GM23248 (cell line): Measurements from ENCODE around the gene OVCH1. TPM values are rescaled to one million over a fixed set of nuclear protein-coding genes. Genes with fewer than 3 reads are reported as not detected.
A peak's percentile ranks its signal among the peaks of the same experiment; 100 is the strongest.

ENCODE experiments used
- DNase-seq: peaks from one replicate; pipeline ENCODE4 v3.0.0-alpha.2; 2015
- H2AFZ ChIP-seq: fragments of 200-600 bp; sonication (generic); 2 replicates; pipeline ENCODE4 v1.6.1; 2016; ENCODE audit warnings: antibody characterized with exemption
- H3F3A ChIP-seq: fragments of 200-600 bp; sonication (generic); 2 replicates; pipeline ENCODE4 v1.6.1; 2016; ENCODE audit warnings: mild to moderate bottlenecking, antibody characterized with exemption, mixed run types; ENCODE audit not compliant: insufficient read depth
- H3K27ac ChIP-seq: fragments of 200-600 bp; sonication (generic); 2 replicates; pipeline ENCODE4 v1.5.1; 2016; ENCODE audit warnings: mild to moderate bottlenecking
- H3K27me3 ChIP-seq: fragments of 200-600 bp; sonication (generic); replicated peaks from 2 replicates; pipeline ENCODE4 v1.6.1; 2016; ENCODE audit warnings: mild to moderate bottlenecking; ENCODE audit not compliant: insufficient read depth
- H3K36me3 ChIP-seq: fragments of 200-600 bp; sonication (generic); 2 replicates; pipeline ENCODE4 v1.6.1; 2016; ENCODE audit warnings: low read depth, mild to moderate bottlenecking
- H3K4me1 ChIP-seq: fragments of 200-600 bp; sonication (generic); 2 replicates; pipeline ENCODE4 v1.6.1; 2016; ENCODE audit warnings: mild to moderate bottlenecking; ENCODE audit not compliant: insufficient read depth
- H3K4me2 ChIP-seq: fragments of 200-600 bp; sonication (generic); one replicate; pipeline ENCODE4 v1.6.1; 2016; ENCODE audit warnings: mild to moderate bottlenecking; ENCODE audit not compliant: unreplicated experiment
- H3K4me3 ChIP-seq: fragments of 200-600 bp; sonication (generic); 2 replicates; pipeline ENCODE4 v1.5.1; 2016; ENCODE audit warnings: mild to moderate bottlenecking
- H3K79me2 ChIP-seq: fragments of 200-600 bp; sonication (generic); 2 replicates; pipeline ENCODE4 v1.6.1; 2016; ENCODE audit warnings: mild to moderate bottlenecking; ENCODE audit not compliant: insufficient read depth
- H3K9ac ChIP-seq: fragments of 200-600 bp; sonication (generic); 2 replicates; pipeline ENCODE4 v1.6.1; 2016; ENCODE audit warnings: mild to moderate bottlenecking
- H3K9me2 ChIP-seq: fragments of 200-600 bp; sonication (generic); 2 replicates; pipeline ENCODE4 v1.6.1; 2016; ENCODE audit warnings: mixed run types, mild to moderate bottlenecking, moderate library complexity; ENCODE audit not compliant: insufficient read depth
- H3K9me3 ChIP-seq: fragments of 200-600 bp; sonication (generic); one replicate; pipeline ENCODE4 v1.6.1; 2017; ENCODE audit warnings: low read depth
- H4K20me1 ChIP-seq: fragments of 200-600 bp; sonication (generic); 2 replicates; pipeline ENCODE4 v1.6.0; 2016; ENCODE audit not compliant: insufficient read depth
- EZH2 ChIP-seq: fragments of 200-600 bp; sonication (generic); IDR thresholded peaks from 2 replicates; pipeline ENCODE4 v1.6.1; 2018; ENCODE audit warnings: antibody characterized with exemption, mild to moderate bottlenecking; ENCODE audit not compliant: insufficient read depth, poor library complexity, severe bottlenecking
- EZH2phosphoT487 ChIP-seq: fragments of 200-600 bp; sonication (generic); IDR thresholded peaks from 2 replicates; pipeline ENCODE4 v1.6.1; 2018; ENCODE audit warnings: antibody characterized with exemption, moderate library complexity, mild to moderate bottlenecking, low read depth; ENCODE audit not compliant: insufficient read depth
- WGBS, 2 experiments: methylation state at CpG; one replicate each; pipeline ENCODE4 v1.1.6; 2015 to 2017; ENCODE audit warnings: low lambda C conversion rate in 2 of 2, low coverage in 1 of 2; ENCODE audit errors: missing lambda C conversion rate in 2 of 2; 5-methylcytosine and 5-hydroxymethylcytosine counted together
- in situ Hi-C: fragments of 300-500 bp; cut with MboI; formaldehyde crosslinking; loops from 2 replicates; pipeline ENCODE4 v1.15.0; 2020
- polyA plus RNA-seq: library from polyadenylated mRNA; unstranded; fragments of >200 nt; fragmentation: Nextera tagmentation; extraction: Ambion mirVana; gene quantifications from 2 replicates; pipeline ENCODE4 v1.2.1, GENCODE V29; 2016
- total RNA-seq: library from RNA; depleted of rRNA; stranded (reverse); fragments of >200 nt; shearing (Covaris generic); gene quantifications from 2 replicates; pipeline ENCODE4 v1.2.3, GENCODE V29; 2014

Gene OVCH1
- total and polyA plus RNA-seq, 2 experiments from 2014 or later = not detected

GRCh38 chr12:29516431-29516875 is 19.0 kb upstream of the OVCH1 start:
- no peak overlapping the region for H3K9ac ChIP-seq
- no peaks in the 10 kb centered on the region for H3K9me2 ChIP-seq
- DNase-seq = peak; percentile 45
- TF ChIP-seq EZH2 (no peak), EZH2phosphoT487 (no peak)
- H2AFZ ChIP-seq = no peak overlapping the region
- H3K4me2 ChIP-seq = peak overlapping the region; percentile 2
- H3F3A ChIP-seq = peaks cover 12% of the 10 kb centered on the region; the same call in 1 of the 2 replicates
- H3K4me3 ChIP-seq = no peak overlapping the region
- in situ Hi-C loops = no loop called here
- H3K27ac ChIP-seq = no peak overlapping the region; the same call in 1 of the 2 replicates
- no peaks in the 10 kb centered on the region for H3K79me2 ChIP-seq
- WGBS, 2 experiments = 6 to 9% methylated on average over 2 of the region's 2 CpGs
- H4K20me1 ChIP-seq = no peaks in the 10 kb centered on the region
- H3K36me3 ChIP-seq = no peaks in the 10 kb centered on the region
- H3K9me3 ChIP-seq = no peaks in the 10 kb centered on the region
- peaks cover 10% of the 10 kb centered on the region for H3K4me1 ChIP-seq
- H3K27me3 ChIP-seq = no peaks in the 10 kb centered on the region

DNA sequence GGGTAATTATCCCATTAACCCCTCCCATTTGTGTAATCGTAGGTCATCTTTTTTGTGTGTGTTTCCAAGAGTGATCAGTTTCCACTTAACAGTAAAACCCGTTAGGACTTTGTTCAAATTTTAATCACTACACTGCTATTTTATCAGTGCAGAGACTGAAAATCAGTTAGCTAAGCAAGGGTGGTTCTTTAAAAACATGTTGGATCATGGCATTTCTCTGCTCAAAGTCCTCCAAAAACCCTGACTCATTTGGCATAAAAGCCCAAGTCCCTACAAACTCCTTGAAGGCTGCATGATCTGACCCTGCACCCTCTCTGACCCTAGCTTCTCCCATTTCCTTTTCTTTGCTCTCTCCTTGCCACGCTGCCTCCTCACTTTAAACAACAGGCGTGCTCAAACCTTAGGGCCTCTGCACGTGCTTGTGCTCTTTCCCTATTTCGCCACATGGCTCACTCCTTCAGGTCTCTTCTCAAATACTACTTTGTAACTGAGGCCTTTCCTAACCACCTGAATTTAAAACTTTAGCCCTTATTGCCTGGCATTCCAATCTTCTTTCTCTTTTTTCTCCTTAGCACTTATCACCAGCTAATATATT is 13.2 kb upstream of the OVCH1 start:
- no peaks in the 10 kb centered on the region for H3K9me3 ChIP-seq
- 43% methylated on average over 6 of the region's 6 CpGs for WGBS, 2 experiments
- no peaks in the 10 kb centered on the region for H3K79me2 ChIP-seq
- no peak overlapping the region for H3K27ac ChIP-seq
- H4K20me1 ChIP-seq = no peaks in the 10 kb centered on the region
- no peak overlapping the region for H2AFZ ChIP-seq
- no peak overlapping the region for H3K4me2 ChIP-seq
- in situ Hi-C loops = no loop called here
- no peak overlapping the region for H3K4me3 ChIP-seq
- no peak for TF ChIP-seq EZH2phosphoT487
- no peak for TF ChIP-seq EZH2
- H3K4me1 ChIP-seq = no peaks in the 10 kb centered on the region
- no peaks in the 10 kb centered on the region for H3K36me3 ChIP-seq
- no peaks in the 10 kb centered on the region for H3F3A ChIP-seq
- DNase-seq = peak; percentile 12
- H3K27me3 ChIP-seq = no peaks in the 10 kb centered on the region
- H3K9me2 ChIP-seq = no peaks in the 10 kb centered on the region
- no peak overlapping the region for H3K9ac ChIP-seq

GRCh38 chr12:29509503-29509902 is 12.0 kb upstream of the OVCH1 start:
- Histone ChIP-seq H3K27me3 (no peaks in the 10 kb centered on the region), H3K9ac (no peak overlapping the region)
- 95 to 100% methylated on average over 1 of the region's 1 CpG for WGBS, 2 experiments

GRCh38 chr12:29508949-29509348 is 11.5 kb upstream of the OVCH1 start:
- 93 to 98% methylated on average over 2 of the region's 2 CpGs for WGBS, 2 experiments
- H3K79me2 ChIP-seq = no peaks in the 10 kb centered on the region
- no peak for DNase-seq
- no peaks in the 10 kb centered on the region for H3K27me3 ChIP-seq
- in situ Hi-C loops = no loop called here
- no peaks in the 10 kb centered on the region for H3K36me3 ChIP-seq
- no peak overlapping the region for H3K4me2 ChIP-seq
- H3K9me2 ChIP-seq = no peaks in the 10 kb centered on the region
- H3K9ac ChIP-seq = no peak overlapping the region
- no peaks in the 10 kb centered on the region for H4K20me1 ChIP-seq
- no peak overlapping the region for H3K27ac ChIP-seq
- H3K4me1 ChIP-seq = no peaks in the 10 kb centered on the region
- H3K4me3 ChIP-seq = no peak overlapping the region
- no peaks in the 10 kb centered on the region for H3K9me3 ChIP-seq
- H3F3A ChIP-seq = no peaks in the 10 kb centered on the region
- no peak for TF ChIP-seq EZH2
- TF ChIP-seq EZH2phosphoT487 = no peak
- no peak overlapping the region for H2AFZ ChIP-seq

More at GRCh38 chr12:29509503-29509902, 12.0 kb upstream of the OVCH1 start:
- TF ChIP-seq EZH2phosphoT487 (no peak), EZH2 (no peak)
- Histone ChIP-seq H3K27ac (no peak overlapping the region), H3K79me2 (no peaks in the 10 kb centered on the region), H3K4me1 (no peaks in the 10 kb centered on the region), H3F3A (no peaks in the 10 kb centered on the region), H2AFZ (no peak overlapping the region), H3K4me3 (no peak overlapping the region), H3K9me2 (no peaks in the 10 kb centered on the region), H3K4me2 (no peak overlapping the region), H4K20me1 (no peaks in the 10 kb centered on the region), H3K36me3 (no peaks in the 10 kb centered on the region), H3K9me3 (no peaks in the 10 kb centered on the region)
- in situ Hi-C loops = no loop called here
- no peak for DNase-seq

GRCh38 chr12:29505122-29505521 is 7.6 kb upstream of the OVCH1 start:
- in situ Hi-C loops = no loop called here
- WGBS, 2 experiments = 93 to 95% methylated on average over 3 of the region's 3 CpGs
- no peaks in the 10 kb centered on the region for H3K27me3 ChIP-seq
- no peaks in the 10 kb centered on the region for H3K9me2 ChIP-seq
- H3K79me2 ChIP-seq = no peaks in the 10 kb centered on the region
- no peaks in the 10 kb centered on the region for H3K9me3 ChIP-seq
- TF ChIP-seq EZH2phosphoT487 (no peak), EZH2 (no peak)
- DNase-seq = no peak
- H3K4me2 ChIP-seq = no peak overlapping the region
- no peak overlapping the region for H2AFZ ChIP-seq
- H4K20me1 ChIP-seq = no peaks in the 10 kb centered on the region
- H3K36me3 ChIP-seq = no peaks in the 10 kb centered on the region
- H3K4me3 ChIP-seq = no peak overlapping the region
- H3K9ac ChIP-seq = no peak overlapping the region
- H3F3A ChIP-seq = no peaks in the 10 kb centered on the region
- no peaks in the 10 kb centered on the region for H3K4me1 ChIP-seq
- H3K27ac ChIP-seq = no peak overlapping the region
